Stimulated activated CD4-positive, alpha-beta T cell treated with anti-CD3 and anti-CD28 coated beads, Interleukin-12 subunit alpha, Interleukin-12 subunit beta, amount 100 ng/mL, for 4 hours (primary cell): ENCODE data around the gene SCFD2.

ENCODE experiments used
- DNase-seq: peaks from one replicate; pipeline ENCODE4 v3.0.0-alpha.2; 2020

SCFD2 gene

GRCh38 chr4:53132132-53132891 lies 233.5 kb downstream of the SCFD2 start:
- DNase-seq = no peak

DNA sequence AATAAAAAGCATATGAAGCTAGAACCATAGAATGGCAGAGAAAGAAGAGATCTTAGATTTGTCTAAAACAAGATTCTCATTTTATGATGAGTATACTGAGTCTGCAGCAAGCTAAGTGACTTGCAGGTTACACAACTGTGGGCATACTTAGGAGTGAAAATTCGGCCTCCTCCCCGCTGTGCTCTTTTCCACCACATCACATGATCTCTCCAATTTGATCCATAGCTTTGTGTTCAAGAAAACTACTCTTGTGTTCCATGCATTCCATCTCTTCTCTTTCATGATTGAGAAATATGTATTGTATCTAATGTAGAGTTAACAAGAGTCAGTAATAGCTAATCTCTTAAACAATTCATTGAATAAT lies 234.3 kb downstream of the SCFD2 start:
- DNase-seq = no peak

DNA sequence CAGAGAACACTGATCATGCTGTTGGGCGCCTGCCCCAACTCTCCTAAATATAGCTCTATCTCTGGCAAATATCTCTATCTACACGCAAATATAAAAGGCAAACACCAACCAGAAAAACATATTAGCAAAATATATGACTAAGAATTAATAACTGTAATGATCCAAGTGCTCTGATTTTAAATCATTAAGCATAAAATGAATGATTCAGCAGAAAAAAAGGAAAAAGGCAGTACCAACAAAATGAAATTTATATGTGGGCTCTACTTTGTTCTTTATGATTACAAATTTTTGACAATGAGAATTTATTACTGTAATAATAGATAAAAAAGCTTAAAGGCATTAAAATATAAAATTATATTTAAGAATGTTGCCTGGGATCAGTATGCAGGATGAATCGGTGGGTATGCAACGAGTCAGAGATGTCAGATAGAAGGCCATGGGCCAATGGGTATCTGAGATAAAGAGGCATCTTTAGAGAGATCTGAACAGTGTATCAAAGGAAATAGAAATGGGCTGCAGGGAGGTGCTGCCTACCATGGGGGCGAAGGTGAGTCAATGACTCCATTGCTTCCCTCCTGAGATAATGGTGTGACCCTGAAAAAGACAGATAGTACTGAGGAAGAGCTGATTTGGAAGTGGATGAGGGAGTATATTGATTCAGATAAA lies 234.8 kb downstream of the SCFD2 start:
- DNase-seq = no peak

- DNase-seq = no peak
Observed at GRCh38 chr4:53128706-53129357, 237.0 kb downstream of the SCFD2 start.

- DNase-seq = no peak
Observed at GRCh38 chr4:53128231-53128630, 237.6 kb downstream of the SCFD2 start.

GRCh38 chr4:53127365-53127764 lies 238.5 kb downstream of the SCFD2 start:
- no peak for DNase-seq

- no peak for DNase-seq
Observed at GRCh38 chr4:53126099-53126498, 239.8 kb downstream of the SCFD2 start.

DNA sequence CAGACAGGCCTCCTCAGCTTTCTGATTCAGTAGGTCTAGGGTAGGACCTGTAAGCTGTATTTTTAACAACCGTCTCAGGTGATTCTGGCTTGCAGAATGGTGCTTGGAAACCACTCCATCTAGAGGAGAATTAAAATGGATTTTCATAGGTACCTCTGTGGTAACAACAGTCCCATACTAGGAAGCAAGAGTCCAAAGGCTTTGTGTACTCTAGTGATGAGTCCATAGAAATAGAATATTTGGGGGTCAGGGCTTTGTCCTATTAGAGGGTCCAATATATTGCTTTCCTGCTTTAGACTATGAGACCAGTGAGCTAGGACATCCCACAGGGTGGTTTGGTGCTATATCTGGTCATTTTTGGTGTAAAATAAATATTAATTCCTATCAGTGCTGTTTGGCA lies 242.0 kb downstream of the SCFD2 start:
- no peak for DNase-seq

DNA sequence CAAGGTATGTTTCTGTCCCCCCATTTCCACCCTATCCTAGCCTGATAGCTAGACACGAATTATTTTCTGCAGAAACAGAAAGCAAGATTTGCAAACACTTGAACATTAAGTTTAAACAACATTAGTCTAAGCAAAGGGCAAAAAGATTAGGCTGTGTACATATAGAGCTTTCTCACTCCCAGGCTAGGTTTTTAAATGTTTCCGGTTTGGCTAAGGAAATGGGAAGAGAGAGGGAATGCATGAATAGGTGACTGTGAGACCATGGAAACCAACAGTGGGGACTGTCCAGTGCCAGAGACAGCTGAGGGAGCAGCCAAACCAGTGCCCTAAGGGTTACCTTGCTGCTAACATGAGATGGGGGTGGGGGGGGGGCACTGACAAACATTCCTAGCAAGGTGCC lies 242.7 kb downstream of the SCFD2 start:
- no peak for DNase-seq

GRCh38 chr4:53122280-53123116 lies 243.4 kb downstream of the SCFD2 start:
- no peak for DNase-seq

- DNase-seq = no peak
Observed at GRCh38 chr4:53121264-53121865, 244.5 kb downstream of the SCFD2 start.

- DNase-seq = no peak
Observed at GRCh38 chr4:53120778-53121177, 245.1 kb downstream of the SCFD2 start.

GRCh38 chr4:53119680-53120079 lies 246.2 kb downstream of the SCFD2 start:
- DNase-seq = no peak

GRCh38 chr4:53118676-53119075 lies 247.2 kb downstream of the SCFD2 start:
- DNase-seq = no peak

DNA sequence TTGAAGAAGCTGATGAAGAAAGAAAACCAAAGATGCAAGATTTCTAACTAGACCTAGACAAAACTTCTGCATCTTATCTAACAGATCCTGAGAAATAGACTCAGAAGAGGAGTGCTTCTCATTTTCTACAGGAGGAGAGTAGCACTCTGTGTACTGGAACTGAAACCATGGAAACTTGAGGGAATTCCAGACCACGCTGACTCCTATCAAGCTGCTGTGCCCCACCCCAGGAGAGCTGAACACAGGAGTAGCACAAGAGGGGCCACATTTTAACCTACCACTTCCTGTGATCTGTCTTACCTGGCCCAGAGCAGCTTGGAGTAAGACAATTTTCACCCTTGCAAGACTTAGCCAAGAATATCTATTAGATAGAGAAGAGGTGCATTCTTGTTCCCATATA lies 248.9 kb downstream of the SCFD2 start:
- DNase-seq = no peak

DNA sequence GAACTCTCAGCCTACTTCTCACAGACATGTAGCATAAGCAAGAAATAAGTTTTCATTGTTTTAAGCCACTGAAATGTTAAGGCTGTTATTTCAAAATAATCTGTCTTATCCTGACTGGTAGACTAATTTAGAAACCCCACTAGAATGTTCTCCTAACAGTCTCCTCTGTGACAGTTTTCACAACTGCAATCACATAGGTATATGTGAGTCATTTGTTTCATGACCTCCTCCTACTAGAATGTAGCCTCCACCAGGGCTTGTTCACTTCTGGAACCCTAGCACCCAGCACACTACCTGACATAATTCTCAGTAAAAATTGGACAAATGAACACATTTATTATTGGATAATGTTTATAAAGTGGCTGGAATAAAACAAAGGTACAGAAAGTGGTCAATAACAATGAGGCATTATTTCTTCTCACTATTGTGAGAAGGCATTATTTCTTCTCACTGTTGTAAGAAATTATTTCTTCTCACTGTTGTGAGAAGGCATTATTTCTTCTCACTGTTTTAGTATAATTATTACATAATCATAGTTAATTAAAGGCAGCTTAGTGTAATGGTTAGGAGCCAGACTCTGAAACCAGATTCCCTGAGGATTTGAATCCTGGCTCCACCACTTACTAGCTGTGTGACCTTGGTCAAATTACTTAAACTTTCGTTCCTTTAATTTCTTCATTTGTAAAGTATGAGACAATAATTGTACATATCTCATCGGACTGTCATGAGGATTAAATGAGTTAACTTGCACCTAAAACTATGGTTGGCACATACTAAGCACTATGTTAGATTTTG lies 252.2 kb downstream of the SCFD2 start:
- no peak for DNase-seq

- DNase-seq = no peak
Observed at GRCh38 chr4:53105313-53105712, 260.5 kb downstream of the SCFD2 start.

DNA sequence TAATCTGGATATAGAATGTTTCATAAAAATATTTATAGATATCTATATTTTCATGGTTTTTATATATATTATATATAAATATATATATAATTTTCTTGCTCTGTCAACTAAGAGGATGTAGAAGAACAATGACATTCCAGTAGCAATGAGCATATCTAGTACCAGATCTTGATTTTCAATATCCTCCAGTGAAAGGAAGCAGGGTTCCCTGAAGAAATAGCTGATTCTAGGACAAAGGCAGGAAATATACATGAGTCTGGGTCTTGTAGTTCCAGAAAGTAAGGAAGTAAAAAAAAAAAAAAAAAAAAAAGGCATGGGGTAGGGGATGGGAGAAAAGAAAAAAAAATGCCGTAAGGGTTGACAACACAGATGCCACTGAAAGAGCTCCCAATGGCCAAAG lies 262.4 kb downstream of the SCFD2 start:
- no peak for DNase-seq

GRCh38 chr4:53101191-53101581 lies 264.7 kb downstream of the SCFD2 start:
- no peak for DNase-seq

DNA sequence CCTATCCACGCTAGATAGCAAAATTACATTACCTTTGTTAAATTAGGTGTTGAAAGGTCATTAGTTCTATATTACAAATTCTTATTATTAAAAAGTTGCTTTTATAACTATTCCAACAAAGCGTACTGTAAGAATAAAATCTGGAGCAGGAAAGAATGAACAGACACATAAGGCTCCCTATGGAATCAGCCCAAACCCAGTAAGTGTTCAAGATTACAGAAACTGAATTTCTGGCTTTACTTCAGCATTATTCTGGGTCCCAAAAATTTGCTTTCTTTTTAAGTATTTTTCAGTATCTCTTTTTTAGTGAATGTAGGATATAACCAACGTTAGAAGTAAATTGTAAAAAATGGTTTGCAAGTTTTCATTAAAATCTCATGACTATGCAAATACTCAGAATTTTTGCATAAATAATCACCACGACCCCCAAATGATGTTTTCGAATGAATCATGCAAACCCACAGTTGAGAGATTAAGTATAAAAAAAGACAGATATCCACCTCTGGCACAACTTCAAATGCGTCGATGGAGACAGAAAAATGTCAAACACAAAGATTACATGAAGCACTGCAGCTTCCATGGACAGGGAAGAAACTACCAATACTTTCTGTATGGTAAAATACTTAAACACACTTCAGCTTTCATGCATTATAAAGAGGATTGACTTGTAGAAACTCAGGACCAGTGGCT lies 265.2 kb downstream of the SCFD2 start:
- no peak for DNase-seq

DNA sequence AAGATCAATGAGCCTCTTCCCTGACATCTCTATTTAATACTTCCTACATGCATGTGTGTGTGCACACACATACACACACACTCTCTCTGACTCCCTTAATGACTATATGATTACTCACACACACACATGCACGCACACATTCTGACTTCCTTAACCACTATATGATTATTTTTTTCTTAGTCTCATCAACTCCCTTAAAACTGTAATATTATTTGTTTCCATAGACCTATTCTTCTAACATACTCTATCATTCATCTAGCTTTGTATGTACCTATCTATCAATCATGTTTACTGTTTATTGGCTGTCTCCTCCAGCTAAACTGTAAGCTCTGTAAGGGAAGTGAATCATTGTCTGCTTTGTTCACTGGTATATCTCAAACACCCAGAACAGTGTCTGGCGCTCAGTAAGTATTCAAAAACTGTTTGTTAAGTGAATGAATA lies 267.2 kb downstream of the SCFD2 start:
- no peak for DNase-seq
